Stimulated activated effector memory CD8-positive, alpha-beta T cell treated with anti-CD3 and anti-CD28 coated beads, Interleukin-12 subunit alpha, Interleukin-12 subunit beta, amount 100 ng/mL, for 72 hours (primary cell): ENCODE results near the gene NF1.
"Not testable (repeated sequence)": the region's sequence is repeated elsewhere in the genome, so short reads cannot be mapped to it uniquely, and the experiment has no call there.

Experiments
- ATAC-seq: fragments of 150-1000 bp; cut with Tn5 transposase; 2 replicates; pipeline ENCODE4 v1.10.0; 2021
- DNase-seq, 2 donors: peaks; one replicate each; pipeline ENCODE4 v3.0.0; 2021 to 2022; ENCODE audit warnings: low spot score in 2 of 2
- H3K27ac Mint-ChIP-seq: one replicate; pipeline ENCODE4 v1.8.0; 2022; ENCODE audit warnings: mild to moderate bottlenecking, mixed read lengths
- H3K36me3 Mint-ChIP-seq: one replicate; pipeline ENCODE4 v1.8.0; 2022; ENCODE audit warnings: mild to moderate bottlenecking, mixed read lengths
- H3K4me1 Mint-ChIP-seq: one replicate; pipeline ENCODE4 v1.8.0; 2022; ENCODE audit warnings: mixed read lengths
- H3K4me3 Mint-ChIP-seq: one replicate; pipeline ENCODE4 v1.8.0; 2022; ENCODE audit warnings: mild to moderate bottlenecking, mixed read lengths
- H3K9me3 Mint-ChIP-seq: one replicate; pipeline ENCODE4 v1.8.0; 2022; ENCODE audit warnings: mixed read lengths

Gene NF1

DNA sequence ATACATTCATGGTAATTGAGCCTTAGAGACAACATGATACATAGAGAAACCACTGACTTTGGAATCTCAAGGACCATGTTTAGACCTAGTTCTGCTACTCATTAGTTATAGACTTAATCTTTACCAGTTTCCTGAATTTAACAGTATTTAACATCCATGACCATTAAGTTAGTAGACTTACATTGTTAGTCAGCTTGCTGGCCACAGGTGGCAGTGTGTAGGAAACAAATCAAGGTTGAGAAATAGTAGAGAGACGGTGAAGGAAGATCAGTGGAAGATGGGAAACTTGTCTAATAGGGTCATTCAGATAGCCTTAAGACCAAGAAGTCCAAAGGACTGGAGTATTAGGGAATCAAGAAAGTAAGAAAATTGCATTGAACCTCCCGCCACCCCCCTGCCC lies 171.3 kb downstream of the NF1 start:
- Mint-ChIP-seq H3K9me3 (no peaks in the 10 kb centered on the region), H3K27ac (no peak overlapping the region), H3K4me1 (no peaks in the 10 kb centered on the region), H3K36me3 (peaks cover 41% of the 10 kb centered on the region), H3K4me3 (no peak overlapping the region)
- DNase-seq: no peak
- ATAC-seq: no peak

DNA sequence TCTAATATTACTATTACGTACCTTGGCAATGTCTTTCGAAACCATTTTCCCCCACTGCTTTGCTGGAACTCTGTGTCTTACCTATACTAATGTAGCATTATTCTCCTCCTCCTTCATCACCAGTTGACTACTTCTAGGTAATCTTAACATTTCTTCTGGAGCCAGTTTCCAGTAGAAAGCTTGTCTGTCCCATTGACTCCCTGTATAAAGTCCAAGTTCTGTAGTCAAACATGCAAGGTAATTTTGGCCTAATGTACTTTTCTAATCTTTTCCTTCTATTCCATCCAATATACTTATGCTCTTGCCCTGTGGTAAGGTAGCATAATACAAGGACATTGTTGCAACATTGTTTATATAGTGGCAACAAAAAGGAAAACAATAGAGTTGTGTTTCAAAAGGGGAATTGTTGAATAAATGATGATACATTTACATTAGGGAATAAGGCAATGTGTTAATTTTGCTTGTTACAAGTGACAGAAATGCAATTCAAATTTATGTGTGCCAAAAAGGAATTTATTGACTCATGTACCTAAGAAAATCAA lies 174.3 kb downstream of the NF1 start:
- H3K27ac Mint-ChIP-seq: no peak overlapping the region
- DNase-seq (no peak), ATAC-seq (no peak)
- H3K36me3 Mint-ChIP-seq: peaks cover 42% of the 10 kb centered on the region
- no peak overlapping the region for H3K4me3 Mint-ChIP-seq
- no peaks in the 10 kb centered on the region for H3K4me1 Mint-ChIP-seq
- H3K9me3 Mint-ChIP-seq: no peaks in the 10 kb centered on the region

DNA sequence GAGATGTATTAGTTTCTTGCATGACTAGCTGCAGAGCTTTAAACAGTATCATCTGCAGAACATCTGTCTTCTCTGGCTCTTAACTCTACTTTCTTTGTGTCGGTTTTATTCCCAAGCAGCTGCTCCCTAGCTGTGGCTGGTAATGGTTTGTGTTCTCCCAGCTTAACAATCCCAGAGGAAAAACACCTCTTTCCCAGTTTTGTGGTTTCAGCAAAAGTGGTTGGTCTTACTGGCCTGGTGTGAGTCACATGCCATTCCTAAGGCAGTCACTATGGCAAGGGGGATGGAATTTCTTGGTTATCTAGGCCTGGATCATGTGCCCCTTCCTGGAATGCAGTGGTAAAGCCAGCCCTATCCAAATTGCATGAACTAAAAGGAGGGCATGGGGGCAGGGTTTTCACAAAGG lies 174.8 kb downstream of the NF1 start:
- Mint-ChIP-seq H3K4me1 (no peaks in the 10 kb centered on the region), H3K36me3 (peaks cover 42% of the 10 kb centered on the region), H3K4me3 (no peak overlapping the region), H3K27ac (no peak overlapping the region), H3K9me3 (no peaks in the 10 kb centered on the region)
- no peak for ATAC-seq
- no peak for DNase-seq

DNA sequence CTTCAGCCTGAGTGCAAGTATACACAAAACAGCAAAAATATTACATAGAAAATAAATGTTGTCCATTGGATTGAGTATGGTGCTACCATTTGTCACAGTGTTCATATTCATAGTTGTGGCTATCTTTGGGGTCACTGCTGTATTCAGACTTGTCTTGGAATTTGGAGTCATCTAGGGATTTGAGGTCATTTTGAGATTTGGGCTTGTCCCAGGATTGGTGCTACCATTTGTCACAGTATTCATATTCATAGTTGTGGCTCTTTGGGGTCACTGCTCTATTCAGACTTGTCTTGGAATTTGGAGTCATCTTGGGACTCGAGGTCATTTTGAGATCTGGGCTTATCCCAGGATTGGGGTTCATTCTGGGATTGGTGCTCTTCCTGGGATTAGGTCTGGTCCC lies 177.5 kb downstream of the NF1 start:
- DNase-seq: no peak
- Mint-ChIP-seq H3K4me1 (no peaks in the 10 kb centered on the region), H3K27ac (no peak overlapping the region), H3K36me3 (peaks cover 32% of the 10 kb centered on the region), H3K9me3 (no peaks in the 10 kb centered on the region), H3K4me3 (no peak overlapping the region)
- ATAC-seq: no peak

DNA sequence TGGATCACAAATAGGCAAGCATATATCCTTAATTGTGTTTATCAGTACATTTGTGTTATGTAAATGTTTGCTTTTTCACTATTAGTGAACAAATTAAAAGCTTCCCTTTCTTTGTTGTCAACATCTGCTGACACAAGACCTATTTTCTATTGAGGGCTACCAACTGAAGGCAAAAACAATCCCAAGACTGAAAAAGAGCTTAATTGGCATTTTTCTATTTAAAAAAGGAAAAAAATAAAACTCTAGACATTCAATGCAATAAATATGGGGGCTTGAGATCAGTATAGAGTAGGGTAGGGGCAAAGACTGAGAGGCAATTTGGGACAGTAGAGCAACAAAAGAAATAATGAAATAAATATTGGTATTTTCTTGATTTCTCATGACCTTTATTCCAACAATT lies 178.0 kb downstream of the NF1 start:
- DNase-seq (no peak), ATAC-seq (no peak)
- H3K36me3 Mint-ChIP-seq: peaks cover 32% of the 10 kb centered on the region
- H3K4me3 Mint-ChIP-seq: no peak overlapping the region
- H3K9me3 Mint-ChIP-seq: no peaks in the 10 kb centered on the region
- no peaks in the 10 kb centered on the region for H3K4me1 Mint-ChIP-seq
- H3K27ac Mint-ChIP-seq: no peak overlapping the region

DNA sequence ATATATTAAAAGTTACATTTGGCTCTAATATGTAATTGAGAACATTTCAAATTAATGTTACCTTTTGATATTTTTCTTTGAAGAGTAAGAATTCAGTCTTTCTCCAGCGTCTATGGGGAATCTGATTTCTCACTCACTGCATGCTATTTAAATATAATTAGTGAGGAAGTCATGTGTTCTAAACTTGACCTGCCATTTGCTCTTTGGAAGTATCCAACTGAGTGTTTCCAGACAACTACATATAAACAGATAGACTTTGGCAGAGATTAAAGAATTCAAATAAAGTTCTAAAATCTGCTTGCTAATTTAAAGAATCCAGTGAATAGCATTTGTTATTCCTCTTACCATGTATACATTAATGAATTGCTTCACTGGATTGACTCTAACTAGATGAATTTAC lies 178.7 kb downstream of the NF1 start:
- no peak for ATAC-seq

DNA sequence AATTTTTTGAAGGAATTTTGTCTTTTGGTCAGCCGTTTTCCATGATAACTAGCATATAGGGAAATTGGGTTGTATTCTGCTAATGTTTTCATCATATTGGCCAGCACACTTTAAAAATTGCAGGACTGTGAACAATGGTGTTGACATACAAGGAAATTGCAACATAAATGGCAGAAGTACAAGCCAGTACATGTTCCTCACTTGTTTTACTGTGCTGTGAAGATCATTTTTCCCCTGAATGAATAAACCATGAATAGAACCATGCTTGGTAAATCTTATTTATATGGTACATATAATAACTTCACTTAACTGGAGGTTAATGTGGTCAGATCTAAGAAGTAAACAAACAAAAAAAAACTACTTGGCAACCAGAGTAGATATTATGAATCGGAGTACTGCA lies 179.5 kb downstream of the NF1 start:
- Mint-ChIP-seq H3K27ac (no peak overlapping the region), H3K36me3 (peaks cover 21% of the 10 kb centered on the region), H3K9me3 (no peaks in the 10 kb centered on the region), H3K4me3 (no peak overlapping the region), H3K4me1 (no peaks in the 10 kb centered on the region)
- no peak for DNase-seq
- ATAC-seq: no peak

More for the DNA sequence above, 178.7 kb downstream of the NF1 start:
- no peak for DNase-seq
- no peak overlapping the region for H3K27ac Mint-ChIP-seq
- peaks cover 29% of the 10 kb centered on the region for H3K36me3 Mint-ChIP-seq
- no peaks in the 10 kb centered on the region for H3K4me1 Mint-ChIP-seq
- H3K4me3 Mint-ChIP-seq: no peak overlapping the region
- H3K9me3 Mint-ChIP-seq: no peaks in the 10 kb centered on the region

DNA sequence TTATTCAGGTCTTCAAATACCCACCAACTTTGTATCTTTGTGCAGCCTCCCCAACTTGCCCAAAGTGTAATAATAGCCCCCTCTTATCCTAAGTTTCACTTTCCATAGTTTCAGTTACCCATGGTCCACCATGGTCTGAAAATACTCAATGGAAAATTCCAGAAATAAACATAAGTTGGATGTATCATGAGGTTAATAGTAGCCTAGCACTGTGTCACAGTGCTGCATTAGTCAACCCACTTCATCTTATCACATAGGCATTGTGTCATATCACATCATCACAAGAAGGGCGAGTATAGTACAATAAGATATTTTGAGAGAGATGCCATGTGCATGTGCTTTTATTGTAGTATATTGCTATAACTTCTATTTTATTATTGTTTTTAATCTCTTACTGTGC lies 180.3 kb downstream of the NF1 start:
- Mint-ChIP-seq H3K36me3 (peaks cover 21% of the 10 kb centered on the region), H3K9me3 (no peaks in the 10 kb centered on the region), H3K27ac (peak overlapping the region; percentile 6), H3K4me1 (no peaks in the 10 kb centered on the region), H3K4me3 (no peak overlapping the region)
- no peak for ATAC-seq
- no peak for DNase-seq

DNA sequence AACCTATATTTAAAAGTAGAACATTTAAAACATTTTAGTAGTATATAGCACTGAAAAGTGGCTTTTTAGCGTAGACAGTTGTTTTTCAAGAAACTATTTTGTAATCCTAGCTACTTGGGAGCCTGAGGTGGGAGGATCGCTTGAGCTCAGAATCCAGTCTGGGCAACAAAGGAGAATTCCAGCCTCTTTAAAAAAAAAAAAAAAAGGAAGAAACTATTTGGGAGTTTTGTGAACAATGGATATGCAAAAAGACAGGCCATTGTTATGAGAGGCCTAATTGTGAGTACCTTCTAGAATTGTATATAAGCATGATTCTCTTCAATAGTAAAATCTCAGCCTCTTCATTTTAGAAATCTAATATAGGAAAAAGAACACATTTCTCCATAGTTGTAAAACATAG lies 184.6 kb downstream of the NF1 start:
- DNase-seq (no peak), ATAC-seq (no peak)
- Mint-ChIP-seq H3K9me3 (no peaks in the 10 kb centered on the region), H3K27ac (no peak overlapping the region), H3K4me1 (no peaks in the 10 kb centered on the region), H3K36me3 (peaks cover 13% of the 10 kb centered on the region), H3K4me3 (no peak overlapping the region)

DNA sequence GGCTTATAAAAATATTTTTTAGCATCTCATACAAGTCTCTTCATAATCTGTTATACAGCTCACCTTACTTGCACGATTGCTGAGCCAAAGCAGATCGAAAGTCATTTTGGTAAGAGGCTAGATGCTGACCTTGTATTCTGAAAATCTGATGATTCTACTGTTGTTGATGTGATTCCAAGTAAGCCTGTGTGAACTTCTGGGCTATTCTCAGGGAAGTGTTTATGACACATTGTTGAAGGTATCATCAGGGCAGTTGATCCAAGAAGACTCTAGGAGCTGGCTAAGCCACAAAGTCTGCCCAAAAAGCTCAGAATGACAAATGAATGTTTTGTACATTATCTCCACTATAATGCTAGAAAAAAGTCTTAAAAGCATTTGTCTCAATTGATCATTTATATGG lies 186.3 kb downstream of the NF1 start:
- ATAC-seq: no peak

DNA sequence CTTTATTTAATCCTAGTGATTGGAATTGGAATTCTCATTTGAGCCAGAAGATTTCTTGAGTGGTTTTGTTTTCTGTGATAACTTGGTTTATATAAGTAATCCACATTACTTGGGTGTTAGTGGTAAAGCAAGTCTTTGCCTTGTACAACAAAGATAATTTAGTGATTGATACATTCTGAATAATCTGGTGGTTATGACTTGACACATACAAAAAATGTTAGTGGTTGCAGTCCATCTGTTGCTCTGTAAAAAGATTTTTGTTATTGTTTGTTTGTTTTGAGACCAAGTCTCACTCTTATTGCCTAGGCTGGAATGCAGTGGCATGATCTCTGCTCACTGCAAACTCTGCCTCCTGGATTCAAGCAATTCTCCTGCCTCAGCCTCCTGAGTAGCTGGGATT lies 189.1 kb downstream of the NF1 start:
- no peak overlapping the region for H3K4me3 Mint-ChIP-seq
- ATAC-seq: no peak
- H3K4me1 Mint-ChIP-seq: no peaks in the 10 kb centered on the region
- H3K27ac Mint-ChIP-seq: no peak overlapping the region
- no peaks in the 10 kb centered on the region for H3K9me3 Mint-ChIP-seq
- no peak for DNase-seq
- no peaks in the 10 kb centered on the region for H3K36me3 Mint-ChIP-seq

More for the DNA sequence above, 186.3 kb downstream of the NF1 start:
- DNase-seq: no peak
- H3K36me3 Mint-ChIP-seq: peaks cover 13% of the 10 kb centered on the region
- no peaks in the 10 kb centered on the region for H3K4me1 Mint-ChIP-seq
- no peaks in the 10 kb centered on the region for H3K9me3 Mint-ChIP-seq
- H3K27ac Mint-ChIP-seq: no peak overlapping the region
- H3K4me3 Mint-ChIP-seq: no peak overlapping the region

DNA sequence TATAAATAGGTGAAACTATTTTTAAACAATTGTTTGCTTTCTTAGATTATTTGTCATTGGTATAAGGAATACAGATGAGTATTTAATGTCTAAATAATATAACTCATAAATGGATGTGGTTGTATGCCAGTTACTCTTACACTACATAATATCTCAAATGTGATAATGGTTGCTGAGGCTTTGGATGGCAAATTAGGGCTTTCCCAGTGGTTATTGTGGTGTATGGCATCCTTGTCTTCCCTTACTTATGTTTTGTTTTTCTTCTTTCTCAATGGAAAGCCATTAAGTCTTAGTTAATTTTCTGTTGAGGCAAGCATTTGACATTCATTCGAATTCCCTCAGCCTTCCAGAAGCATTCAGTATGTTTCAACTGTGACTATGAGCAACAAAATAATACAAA lies 191.8 kb downstream of the NF1 start:
- H3K4me3 Mint-ChIP-seq: no peak overlapping the region
- H3K4me1 Mint-ChIP-seq: no peaks in the 10 kb centered on the region
- H3K27ac Mint-ChIP-seq: no peak overlapping the region

DNA sequence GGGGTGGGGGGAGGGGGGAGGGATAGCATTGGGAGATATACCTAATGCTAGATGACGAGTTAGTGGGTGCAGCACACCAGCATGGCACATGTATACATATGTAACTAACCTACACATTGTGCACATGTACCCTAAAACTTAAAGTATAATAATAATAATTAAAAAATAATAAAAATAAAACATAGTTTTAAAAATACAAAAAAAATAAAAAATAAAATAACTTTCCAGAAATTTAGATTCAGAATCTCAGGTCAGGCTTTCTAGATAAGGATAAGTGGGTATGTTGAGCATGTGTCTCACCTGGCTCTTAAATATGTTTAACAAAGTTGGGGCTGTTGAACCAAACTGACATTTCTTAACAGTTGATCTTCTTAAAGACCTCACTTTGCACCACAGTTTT lies 193.2 kb downstream of the NF1 start:
- H3K4me3 Mint-ChIP-seq, DNase-seq, H3K4me1 Mint-ChIP-seq, ATAC-seq, H3K36me3 Mint-ChIP-seq, H3K9me3 Mint-ChIP-seq, H3K27ac Mint-ChIP-seq: not testable (repeated sequence)

More for the DNA sequence above, 191.8 kb downstream of the NF1 start:
- Mint-ChIP-seq H3K9me3 (no peaks in the 10 kb centered on the region), H3K36me3 (no peaks in the 10 kb centered on the region)
- DNase-seq (no peak), ATAC-seq (no peak)

DNA sequence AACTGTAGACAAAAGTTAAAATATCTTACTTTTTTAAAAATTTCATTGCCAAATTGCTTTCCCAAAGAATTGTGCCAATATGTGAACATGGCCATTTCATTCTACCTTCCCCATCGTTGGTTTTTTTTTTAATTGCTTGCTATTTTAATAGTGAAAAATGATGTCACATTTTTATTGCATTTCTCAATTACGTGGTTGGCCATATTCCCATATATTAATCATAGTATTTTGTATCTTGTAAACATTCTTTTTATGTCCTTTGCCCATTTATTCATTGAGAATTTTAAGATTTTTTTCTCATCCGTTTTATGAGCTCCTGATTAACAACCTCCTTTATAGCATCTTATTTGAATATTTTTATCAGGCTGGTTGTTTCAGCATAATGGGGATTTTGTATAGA lies 195.0 kb downstream of the NF1 start:
- H3K27ac Mint-ChIP-seq: no peak overlapping the region
- H3K36me3 Mint-ChIP-seq: no peaks in the 10 kb centered on the region

DNA sequence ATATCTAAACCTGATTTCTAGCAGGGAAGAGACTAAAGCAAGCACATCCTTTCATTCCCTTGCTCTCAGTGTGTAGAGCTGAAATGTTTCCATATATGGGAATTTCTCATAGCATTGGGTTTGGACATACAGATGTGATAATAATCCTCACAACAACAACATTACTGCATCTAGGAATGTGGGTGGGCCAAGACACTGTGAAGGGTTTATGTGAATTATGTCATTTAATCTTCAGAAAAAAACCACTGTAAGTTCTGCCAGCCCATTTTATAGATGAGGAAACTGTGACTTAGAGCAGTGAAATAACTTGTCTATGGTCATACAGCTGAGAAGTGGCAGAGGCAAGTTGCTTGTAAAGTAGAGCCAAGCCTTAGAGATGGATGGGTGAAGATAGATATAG lies 197.0 kb downstream of the NF1 start:
- H3K36me3 Mint-ChIP-seq: no peaks in the 10 kb centered on the region
- H3K4me3 Mint-ChIP-seq: no peak overlapping the region
- H3K9me3 Mint-ChIP-seq: no peaks in the 10 kb centered on the region
- no peaks in the 10 kb centered on the region for H3K4me1 Mint-ChIP-seq
- ATAC-seq: no peak
- DNase-seq: no peak
- no peak overlapping the region for H3K27ac Mint-ChIP-seq

More for the DNA sequence above, 195.0 kb downstream of the NF1 start:
- no peak for ATAC-seq
- Mint-ChIP-seq H3K9me3 (no peaks in the 10 kb centered on the region), H3K4me3 (no peak overlapping the region), H3K4me1 (no peaks in the 10 kb centered on the region)
- DNase-seq: no peak

DNA sequence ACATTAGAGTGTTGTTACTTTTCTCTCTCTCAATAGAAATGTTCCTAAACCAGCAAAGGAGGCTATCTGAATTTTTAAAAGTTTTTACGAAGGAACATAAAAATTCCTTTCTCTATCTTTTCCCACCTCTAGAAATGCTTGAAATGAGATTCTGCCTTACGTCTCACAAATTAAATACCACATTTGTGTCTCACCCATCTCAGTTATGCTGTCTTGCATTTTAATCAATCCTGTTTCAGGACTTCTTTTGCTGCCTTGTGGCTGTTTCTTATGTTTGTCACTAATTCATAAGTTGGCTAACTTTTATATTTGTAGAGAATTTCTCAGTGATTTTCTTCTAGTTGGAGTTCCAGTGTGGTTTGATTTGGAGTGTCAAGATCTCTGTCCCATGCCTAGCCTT lies 198.8 kb downstream of the NF1 start:
- H3K27ac Mint-ChIP-seq: no peak overlapping the region
- no peaks in the 10 kb centered on the region for H3K4me1 Mint-ChIP-seq
- H3K36me3 Mint-ChIP-seq: no peaks in the 10 kb centered on the region
- DNase-seq: no peak
- H3K9me3 Mint-ChIP-seq: no peaks in the 10 kb centered on the region
- no peak overlapping the region for H3K4me3 Mint-ChIP-seq
- ATAC-seq: no peak

DNA sequence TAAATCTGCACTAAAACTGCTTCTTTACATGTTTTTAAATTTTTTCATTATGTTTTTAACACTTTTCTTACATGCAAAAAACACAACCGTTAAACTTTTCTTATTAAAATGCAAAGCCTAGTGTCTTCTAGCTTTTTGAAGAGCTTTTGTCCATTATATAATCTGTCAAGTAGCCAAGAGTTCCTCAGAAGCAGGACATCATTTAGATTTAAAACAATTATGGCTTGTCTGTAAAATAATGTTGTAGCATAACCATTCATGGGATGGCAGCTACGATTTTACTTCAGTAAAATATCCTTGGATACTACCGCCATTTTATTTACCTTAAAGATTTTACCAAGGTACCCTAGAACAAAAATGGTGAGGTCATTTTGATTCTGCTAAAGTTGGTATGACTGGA lies 199.5 kb downstream of the NF1 start:
- Mint-ChIP-seq H3K4me1 (no peaks in the 10 kb centered on the region), H3K27ac (no peak overlapping the region), H3K9me3 (no peaks in the 10 kb centered on the region), H3K4me3 (no peak overlapping the region), H3K36me3 (no peaks in the 10 kb centered on the region)
- no peak for DNase-seq
- ATAC-seq: no peak
